GM18858 (cell line): ENCODE data around the gene KRT24.
"Not testable (repeated sequence)": the region's sequence is repeated elsewhere in the genome, so short reads cannot be mapped to it uniquely, and the experiment has no call there.

Source experiments
- ATAC-seq: cut with Tn5 transposase; IDR thresholded peaks from one replicate; pipeline ENCODE4 v1.9.1; 2021; ENCODE audit not compliant: unreplicated experiment

KRT24 gene

DNA sequence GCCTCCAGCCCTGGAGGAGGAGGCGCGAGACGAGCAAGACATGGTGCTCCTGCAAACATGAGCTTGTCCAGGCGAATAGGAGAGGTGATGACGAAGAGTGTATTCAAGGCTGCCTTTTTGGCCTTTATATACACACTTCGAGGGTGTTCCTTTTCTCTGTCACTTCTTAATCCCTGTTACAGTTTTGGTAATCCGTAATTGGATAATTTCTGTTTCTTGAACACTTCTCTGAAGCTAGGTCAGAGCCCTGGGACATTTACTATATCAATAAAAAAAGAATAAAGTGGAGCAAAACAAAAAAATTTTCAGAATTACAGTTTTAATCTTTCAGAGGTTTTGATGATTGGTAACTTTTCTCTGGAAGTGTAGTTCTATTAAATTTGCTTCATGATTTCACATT lies at the start of gene KRT24:
Gene KRT24, minus strand, starts transcription at position 101 of the 400 bp plus-strand sequence. Its CDS starts 59 bp downstream, at position 42.
- no peak for ATAC-seq

DNA sequence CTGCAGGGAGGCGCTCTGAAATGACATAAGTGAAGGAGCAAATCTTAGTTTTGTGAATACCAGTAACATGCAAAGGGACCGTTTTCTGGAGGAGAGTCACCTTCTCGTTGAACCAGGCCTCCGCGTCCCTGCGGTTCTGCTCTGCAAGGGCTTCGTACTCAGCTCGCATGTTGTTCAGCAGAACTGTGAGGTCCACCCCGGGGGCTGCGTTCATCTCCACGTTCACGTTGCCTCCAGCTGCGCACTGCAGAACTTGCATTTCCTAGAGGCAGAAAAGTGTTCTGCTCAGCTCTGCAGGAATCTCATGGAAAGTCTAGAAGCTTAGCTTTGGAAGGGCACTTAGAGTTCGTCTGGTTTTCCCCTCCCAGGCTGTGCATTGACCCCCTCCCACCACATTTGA lies 47.5 kb upstream of the KRT24 start:
- ATAC-seq = no peak

DNA sequence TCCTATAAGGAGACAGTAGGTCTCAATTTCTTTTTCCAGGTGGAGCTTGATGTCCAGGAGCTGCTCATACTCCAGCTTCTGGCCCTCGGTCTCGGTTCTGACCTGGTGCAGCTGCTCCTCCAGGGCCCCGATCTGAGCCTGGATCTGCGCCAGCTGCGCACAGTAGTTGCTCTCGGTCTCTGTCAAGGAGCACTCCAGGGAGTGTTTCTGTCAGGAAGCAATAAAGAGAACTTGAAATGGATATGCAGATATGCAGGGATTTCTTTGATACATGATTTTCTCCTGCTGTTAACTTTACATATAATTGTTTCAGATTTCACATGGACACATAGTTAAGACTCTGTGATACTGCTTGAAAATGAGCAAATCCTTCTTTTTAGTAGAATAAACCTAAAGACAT lies 46.8 kb upstream of the KRT24 start:
- ATAC-seq = no peak

DNA sequence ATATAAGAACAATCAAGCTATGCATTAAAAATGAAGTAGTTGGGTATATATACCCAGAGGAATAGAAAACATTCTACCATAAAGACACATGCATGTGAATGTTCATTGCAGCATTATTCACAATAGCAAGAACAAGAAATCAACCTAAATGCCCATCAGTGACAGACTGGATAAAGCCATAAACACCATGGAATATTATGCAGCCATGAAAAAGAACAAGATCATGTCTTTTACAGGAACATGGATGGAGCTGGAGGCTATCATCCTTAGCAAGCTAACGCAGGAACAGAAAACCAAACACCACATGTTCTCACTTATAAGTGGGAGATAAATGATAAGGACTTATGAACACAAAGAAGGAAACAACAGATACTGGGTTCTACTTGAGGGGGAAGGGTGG lies 45.1 kb upstream of the KRT24 start:
- ATAC-seq = not testable (repeated sequence)

DNA sequence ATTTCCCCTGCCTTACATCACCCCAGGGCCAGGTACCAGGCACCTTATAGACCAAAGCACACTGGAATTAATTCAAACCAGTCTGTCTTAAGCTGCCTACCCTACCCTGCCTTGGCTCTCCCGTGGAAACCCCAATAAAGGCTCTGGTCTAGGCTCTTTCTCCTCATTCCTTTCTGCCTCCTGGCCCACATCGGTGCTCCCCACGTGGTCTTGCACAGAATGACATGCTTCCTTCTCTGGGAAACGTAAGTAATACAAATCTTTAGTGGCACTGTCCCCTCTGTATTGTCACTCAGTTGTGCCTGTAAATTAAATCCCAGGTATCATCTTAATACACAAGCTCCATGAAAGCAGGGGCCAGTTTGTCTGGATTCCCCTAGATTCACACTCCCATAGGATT lies 35.0 kb upstream of the KRT24 start:
- no peak for ATAC-seq

DNA sequence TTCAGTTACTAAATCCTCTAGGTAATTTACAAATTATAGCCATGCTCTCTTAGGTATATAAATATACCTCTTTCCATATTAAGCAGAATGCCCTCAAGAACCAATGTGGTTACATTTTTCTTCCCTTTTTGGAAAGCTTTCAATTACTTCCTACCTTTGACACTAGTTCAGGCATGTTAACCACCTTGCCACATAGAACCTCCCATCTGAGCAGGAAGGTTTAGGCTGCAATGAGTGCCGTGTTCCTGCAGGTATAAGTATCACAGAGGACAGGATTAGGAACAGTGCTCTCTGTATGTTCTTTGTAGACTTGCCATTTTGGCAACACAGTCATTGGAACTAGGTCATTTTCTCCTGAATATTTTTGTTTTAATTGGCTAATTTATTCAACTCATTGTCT lies 31.5 kb upstream of the KRT24 start:
- ATAC-seq = no peak

DNA sequence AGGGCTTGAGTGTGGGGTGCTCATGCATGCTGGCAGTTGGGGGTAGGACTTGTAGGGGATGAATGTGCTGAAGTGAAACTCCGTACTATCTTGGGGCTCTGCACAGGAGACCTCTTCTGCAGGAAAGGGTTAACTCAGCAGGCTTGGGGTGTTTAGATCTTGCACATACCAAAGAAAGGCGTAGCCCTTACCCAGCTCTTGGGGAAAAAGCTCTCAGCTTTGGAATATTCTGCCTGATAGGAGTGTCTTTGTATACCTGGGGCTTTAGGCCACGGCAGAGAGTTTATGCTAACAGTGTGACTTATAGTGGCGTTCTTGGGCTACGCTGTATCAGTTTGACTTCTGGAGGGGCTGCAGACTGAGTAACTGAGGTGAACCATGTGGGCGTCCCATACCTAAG lies 30.5 kb upstream of the KRT24 start:
- no peak for ATAC-seq

DNA sequence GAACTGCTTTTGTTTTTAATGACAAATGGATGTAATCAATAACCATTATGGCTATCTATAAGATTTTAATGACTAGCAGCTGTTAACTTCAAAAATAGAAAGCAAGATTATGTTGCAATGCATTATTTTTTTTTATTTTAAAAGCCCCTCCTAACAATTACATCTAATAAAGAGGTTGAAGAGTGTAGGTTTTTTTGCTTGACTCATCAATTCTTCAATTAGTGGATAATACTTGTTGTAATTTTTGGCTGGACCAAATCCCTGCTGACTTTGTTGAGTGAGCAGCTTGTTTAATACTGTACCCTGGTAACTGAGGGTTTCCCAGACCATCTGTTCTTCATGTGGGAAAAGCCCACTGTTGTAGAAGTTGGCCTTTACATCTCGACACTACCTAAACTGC lies 27.4 kb upstream of the KRT24 start:
- no peak for ATAC-seq

DNA sequence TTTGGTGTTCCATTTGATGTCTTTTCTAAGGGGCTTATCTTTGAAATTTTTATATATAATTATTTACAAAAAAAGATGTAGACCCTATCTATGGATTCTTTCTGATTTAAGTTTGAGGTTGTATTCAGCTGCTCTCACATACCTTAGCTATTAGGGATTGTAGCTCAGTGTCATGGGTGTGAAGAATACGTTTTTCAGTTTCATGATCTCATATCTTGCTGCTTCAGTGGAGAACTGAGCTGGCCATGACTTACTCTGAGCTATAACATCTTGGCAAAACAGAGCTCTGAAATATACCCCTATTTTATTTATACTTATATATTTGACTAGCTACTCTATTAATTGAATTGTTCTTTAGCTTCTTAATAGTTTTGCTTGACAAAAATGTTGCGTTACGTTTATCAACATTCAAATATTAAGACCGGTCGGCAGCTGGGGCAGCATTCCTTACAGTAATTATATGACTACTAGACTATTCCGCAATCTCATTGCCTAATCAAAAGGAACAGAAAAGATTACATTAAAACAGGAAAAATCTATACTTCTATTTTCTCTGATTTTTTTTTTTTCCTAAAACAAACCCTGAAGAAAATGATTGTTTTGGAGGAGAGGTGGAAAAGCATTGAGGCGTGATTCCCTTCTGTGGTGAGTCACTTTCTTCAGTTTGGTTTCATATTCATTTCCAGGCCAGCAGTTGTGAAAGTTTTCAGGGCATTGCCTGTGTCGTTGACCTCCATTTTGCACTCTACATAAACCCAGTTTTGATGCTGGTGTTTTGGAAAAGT lies 24.1 kb upstream of the KRT24 start:
- no peak for ATAC-seq

DNA sequence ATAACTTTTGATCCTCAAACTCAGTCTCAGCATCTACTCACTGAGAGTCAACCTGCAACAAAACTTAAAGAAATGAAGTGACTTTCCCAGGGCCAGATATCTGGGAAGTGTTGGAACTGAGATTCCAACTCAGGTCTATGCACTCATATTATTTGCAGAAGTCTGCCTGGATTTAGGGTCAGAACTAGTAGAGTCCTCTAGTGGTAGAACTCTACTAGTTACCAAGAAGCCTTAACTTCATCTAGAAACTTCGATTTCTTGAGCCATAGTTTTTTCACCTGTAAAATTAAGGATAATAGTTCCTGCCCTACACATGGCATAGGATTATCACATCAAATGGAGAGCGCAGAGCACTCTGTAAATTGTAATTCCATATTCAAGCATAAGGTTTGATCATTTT lies 23.4 kb upstream of the KRT24 start:
- no peak for ATAC-seq

DNA sequence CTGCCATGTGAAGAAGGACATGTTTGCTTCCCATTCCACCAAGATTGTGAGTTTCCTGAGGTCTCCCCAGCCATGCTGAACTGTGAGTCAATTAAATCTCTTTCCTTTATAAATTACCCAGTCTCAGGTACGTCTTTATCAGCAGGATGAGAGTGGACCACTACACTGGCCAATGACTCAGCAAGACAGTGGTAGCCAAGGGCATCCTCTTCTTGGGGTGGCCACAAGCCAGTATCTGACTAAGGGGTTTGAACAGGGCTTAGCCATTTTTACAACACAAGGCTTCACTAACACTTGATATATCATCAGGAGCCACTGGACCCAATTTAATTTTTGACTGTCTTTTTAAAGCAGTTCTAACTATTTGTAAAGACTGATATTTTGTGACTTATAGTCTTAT lies 21.1 kb upstream of the KRT24 start:
- ATAC-seq = no peak

DNA sequence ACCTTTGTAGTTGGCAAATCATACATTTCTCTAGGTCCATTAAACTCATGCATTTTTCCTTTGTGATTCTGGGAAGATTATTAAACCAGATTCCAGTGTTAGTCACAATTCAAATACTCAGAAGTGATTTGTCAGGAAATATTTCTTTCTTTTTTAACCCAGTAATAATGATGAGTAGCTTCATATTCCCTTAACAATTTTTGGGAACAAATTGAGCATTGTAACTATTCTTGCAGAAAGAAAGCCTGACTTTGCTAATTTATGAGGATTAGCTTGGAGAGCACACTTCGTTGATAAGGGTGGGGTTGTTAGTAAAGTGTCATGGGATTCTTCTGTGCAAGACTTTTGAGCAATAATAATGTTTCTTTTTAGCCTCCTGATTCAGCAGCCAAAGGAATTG lies 18.7 kb upstream of the KRT24 start:
- ATAC-seq = no peak

DNA sequence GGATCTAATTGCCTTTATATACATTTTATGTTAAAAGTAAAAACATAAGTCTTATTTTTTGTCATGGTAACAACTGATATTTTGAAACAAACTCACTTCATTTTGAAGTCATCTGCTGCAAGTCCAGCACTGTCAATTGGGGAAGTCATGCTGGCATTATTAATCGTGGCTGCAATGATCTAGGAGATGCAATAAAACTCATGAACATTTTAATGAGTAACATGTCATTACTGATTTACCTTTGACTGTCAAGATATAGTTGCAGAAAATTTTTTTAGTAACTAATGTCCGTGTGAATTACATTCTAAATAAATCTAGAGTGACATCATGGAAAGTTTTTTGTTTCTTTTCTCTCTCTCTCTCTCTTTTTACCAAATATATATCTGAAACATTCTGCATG lies 17.3 kb upstream of the KRT24 start:
- no peak for ATAC-seq

DNA sequence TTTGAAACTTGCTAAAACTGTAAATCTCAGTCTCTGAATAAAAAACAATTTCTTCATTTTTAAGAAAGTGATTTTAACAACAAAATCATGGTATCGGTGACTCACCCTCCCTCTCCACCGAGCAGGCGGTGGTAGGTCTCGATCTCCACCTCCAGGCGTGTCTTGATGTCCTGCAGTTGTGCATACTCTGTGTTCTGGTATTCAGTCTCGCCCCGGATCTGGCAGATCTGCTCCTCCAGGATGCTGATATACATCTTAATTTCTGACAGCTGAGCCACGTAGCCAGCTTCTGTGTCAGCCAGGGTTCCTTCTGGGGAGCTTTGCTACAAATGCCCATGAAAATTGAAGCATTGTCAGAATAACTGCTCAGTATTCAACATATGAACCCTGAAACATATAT lies 15.4 kb upstream of the KRT24 start:
- ATAC-seq = no peak

DNA sequence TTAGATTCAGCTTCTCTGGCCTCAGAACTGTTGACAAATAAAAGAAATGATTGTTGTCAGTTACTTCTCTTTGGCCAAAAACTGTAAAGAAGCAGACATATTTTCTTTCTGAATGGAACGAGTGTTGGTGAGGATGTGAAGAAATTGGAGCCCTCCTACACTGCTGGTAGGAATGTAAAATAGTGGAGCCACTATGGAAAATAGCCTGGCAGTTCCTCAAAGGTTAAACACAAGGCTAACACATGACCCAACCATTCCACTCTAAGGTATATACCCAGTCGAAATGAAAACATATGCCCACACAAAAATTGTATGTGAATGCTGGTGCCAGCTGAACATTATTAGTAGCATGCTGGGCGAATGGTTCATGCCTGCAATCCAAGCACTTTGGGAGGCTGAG lies 14.2 kb upstream of the KRT24 start:
- ATAC-seq = no peak

DNA sequence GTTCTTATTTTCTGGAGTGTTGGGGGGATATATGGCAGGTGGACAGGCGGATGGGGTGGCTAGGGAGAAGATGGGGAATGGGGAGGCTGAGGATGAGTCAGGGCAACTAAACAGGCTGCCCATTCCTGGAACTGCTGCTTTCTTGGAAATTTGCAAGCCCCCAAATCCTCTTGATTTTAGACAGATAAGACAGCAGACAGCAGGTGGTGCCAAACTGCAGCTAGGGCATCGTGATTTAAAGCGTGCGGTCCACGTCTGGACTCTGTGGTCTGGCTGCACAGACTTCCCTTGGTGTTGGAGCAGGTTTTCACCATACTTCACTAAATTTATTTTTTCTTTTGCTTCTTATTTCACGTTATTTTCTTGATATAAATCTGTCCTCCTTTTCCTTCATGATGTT lies 10.9 kb upstream of the KRT24 start:
- no peak for ATAC-seq

DNA sequence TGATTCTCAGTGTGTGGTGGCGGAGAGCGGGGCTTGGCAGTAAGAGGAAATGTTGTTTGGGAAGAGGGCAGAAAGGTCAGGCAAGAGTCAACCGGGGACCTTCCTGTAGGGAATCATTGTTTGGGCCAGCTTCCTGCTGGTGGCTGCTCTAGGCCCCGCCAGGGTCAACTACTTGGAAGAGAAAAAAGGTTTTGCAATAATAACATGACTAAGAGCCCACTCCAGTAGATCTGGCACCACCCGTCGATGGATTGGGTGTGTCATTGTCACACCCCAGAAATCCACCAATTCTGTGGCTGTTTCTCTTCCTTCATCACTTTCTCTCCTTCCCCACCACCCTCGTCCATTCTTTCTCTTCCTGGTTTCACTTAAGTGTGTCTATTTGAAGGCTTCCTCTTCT lies 4.2 kb upstream of the KRT24 start:
- no peak for ATAC-seq

DNA sequence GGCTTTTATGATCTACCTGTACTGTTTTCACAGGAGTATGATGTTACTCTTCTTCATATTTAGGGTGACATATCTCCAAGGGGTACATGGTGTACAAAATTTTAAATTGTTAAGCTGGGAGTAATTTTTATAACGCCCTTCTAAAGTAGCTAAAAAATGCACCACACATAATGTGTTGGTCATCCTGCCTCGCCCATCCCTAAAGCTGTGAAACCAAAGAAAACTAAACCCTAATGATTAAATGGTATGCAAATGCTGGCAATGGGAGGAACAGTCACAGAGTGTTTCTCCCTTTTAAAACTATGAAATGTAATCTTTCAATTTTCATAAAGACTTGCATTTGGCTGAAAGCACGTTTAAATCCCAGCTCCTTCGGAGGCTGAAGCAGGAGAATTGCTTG lies 2.0 kb upstream of the KRT24 start:
- no peak for ATAC-seq

DNA sequence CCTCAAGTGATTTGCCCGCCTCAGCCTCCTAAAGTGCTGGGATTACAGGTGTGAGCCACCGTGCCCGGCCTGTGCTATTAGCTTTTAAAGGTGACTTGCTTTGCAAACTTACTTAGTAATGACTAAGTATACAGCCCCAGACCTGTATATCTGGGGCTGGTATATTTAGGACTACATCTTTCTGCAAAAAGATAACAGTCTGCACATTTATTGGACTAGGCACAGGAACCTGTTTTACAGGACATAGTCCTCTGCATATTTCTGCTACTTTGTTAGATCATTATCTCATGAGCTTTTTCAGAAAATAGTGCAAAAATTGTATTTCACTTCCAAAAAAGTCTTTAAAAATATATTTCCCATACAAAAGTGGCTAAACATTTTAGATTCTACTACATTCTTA lies 1.3 kb downstream of the KRT24 start:
- no peak for ATAC-seq

DNA sequence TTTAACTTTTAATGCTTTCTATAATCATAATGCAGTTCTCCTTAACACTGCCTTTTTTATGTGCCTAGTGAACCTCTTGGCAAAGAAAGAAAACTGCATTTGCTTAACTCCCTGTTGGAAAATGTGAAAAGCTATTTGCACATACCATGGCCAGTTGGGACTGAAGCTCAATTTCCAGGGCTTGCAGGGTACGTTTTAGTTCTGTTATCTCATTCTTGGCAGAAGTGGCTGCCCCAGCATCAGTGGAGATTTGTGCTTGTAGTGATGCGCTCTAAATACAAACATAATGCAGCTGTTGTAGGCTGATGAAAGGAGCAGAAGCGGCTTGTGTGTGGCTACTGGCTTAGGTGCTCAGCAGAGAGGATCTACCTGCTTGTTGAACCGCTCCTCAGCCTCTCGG lies 3.7 kb downstream of the KRT24 start:
- ATAC-seq = no peak

DNA sequence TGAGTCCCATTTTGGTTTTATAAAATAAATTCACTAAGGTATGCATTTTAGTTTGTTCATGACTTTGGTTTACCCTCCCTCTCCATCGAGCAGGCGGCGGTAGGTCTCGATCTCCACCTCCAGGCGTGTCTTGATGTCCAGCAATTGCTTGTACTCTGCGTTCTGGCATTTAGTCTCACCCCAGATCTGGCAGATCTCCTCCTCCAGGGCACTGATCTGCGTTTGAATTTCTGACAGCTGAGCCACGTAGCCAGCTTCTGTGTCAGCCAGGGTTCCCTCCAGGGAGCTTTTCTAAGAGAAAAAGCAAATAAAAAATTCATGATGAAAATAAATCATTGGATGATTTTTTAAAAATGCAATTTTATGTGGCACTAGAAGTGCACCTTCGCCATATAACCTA lies 4.2 kb downstream of the KRT24 start:
- no peak for ATAC-seq

DNA sequence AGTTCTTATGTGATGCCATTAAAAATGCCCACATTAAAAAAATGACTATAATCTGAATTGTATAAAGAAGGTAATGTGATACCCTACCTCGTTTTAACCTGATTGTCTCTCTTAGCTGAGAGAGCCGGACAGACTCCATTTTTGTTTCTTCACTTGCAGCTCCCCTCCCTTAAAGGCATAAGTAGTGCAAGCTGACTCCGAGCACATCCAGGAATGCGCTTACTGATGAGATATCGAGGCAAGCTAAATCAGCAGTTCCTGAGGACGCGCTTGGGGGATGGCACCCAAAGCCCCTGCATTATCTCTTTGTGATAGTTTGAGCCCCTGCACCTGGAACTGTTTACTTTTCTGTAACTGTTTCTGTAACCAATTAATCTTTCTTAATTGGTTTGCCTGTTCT lies 6.3 kb downstream of the KRT24 start:
- ATAC-seq = no peak

DNA sequence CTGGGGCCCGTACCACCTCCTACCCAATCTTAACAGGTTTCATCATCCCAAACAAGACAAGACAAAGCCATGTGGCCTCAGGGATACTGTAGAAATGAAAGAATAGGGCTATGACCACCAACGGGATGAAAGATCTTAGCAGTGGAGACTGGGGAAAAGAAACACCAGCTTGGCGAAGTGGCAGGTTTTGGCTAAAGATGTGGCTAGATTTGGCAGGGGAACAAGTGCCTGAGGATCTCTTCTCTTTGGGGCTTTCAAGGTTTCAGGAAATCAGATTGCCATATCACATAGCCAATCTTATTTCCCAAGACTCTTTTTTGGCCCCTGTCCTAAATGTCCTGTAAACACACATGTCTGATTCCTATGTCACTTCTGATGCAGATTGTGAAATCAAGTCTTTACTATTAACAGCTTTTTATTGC lies 6.9 kb downstream of the KRT24 start:
- ATAC-seq = no peak
